A549 (cell line): ENCODE measurements around the gene RABGAP1. TPM values are rescaled to one million over a fixed set of nuclear protein-coding genes. Genes with fewer than 3 reads are reported as not detected.

Source experiments
- ATAC-seq, 2 experiments: fragments of 200-7000 bp in 1 of 2; fragments of >200 bp in 1 of 2; cut with Nextera tagmentation in 1 of 2; cut with Tn5 transposase in 1 of 2; 3 replicates each; pipeline versions ENCODE4 v1.8.0 to v1.9.1; 2018 to 2020; ENCODE audit warnings: mild to moderate bottlenecking in 1 of 2, moderate library complexity in 1 of 2
- CTCF ChIA-PET: fragments of 300-600 bp; sonication (Branson Sonifier 250); formaldehyde crosslinking; extraction: SDS; loops from one replicate; lab custom pipeline; 2021; ENCODE audit warnings: antibody characterized with exemption, inconsistent platforms; lab: Yijun Ruan, JAX
- POLR2A ChIA-PET: fragments of 350-600 bp; formaldehyde crosslinking; extraction: SDS; loops from one replicate; lab custom pipeline; 2021; ENCODE audit warnings: antibody characterized with exemption, inconsistent platforms; lab: Yijun Ruan, JAX
- DNase-seq, 2 experiments: peaks; one replicate each; pipeline versions ENCODE4 v3.0.0 to v3.0.0-alpha.2; 2011 to 2016; ENCODE audit warnings: low read depth in 1 of 2, low spot score in 1 of 2
- FAIRE-seq: peaks from 2 replicates; lab custom pipeline; 2011; peaks lifted over from hg19 to GRCh38; lab: Jason Lieb, UNC
- H3K27ac ChIP-seq, 2 experiments: fragments of >200 bp; sonication (Bioruptor Twin); formaldehyde crosslinking; 3 replicates each; pipeline ENCODE4 v1.5.1; 2016 to 2017
- H3K4me1 ChIP-seq: fragments of >200 bp; sonication (Bioruptor Twin); formaldehyde crosslinking; 3 replicates; pipeline ENCODE4 v1.6.1; 2016
- H3K4me2 ChIP-seq: fragments of >200 bp; sonication (Bioruptor Twin); formaldehyde crosslinking; 3 replicates; pipeline ENCODE4 v1.6.1; 2016
- H3K4me3 ChIP-seq: fragments of >200 bp; sonication (Bioruptor Twin); formaldehyde crosslinking; 3 replicates; pipeline ENCODE4 v1.5.1; 2016
- H3K9me3 ChIP-seq: fragments of >200 bp; sonication (Bioruptor Twin); formaldehyde crosslinking; 3 replicates; pipeline ENCODE4 v1.6.1; 2016
- CBX8 ChIP-seq: fragments of 200-600 bp; sonication (generic); IDR thresholded peaks from 2 replicates; pipeline ENCODE4 v1.6.1; 2016
- CHD4 ChIP-seq: fragments of 200-600 bp; sonication (generic); IDR thresholded peaks from 2 replicates; pipeline ENCODE4 v1.6.1; 2016; ENCODE audit warnings: antibody characterized with exemption, mild to moderate bottlenecking, borderline replicate concordance
- CTCF ChIP-seq: fragments of >200 bp; sonication (Bioruptor Twin); formaldehyde crosslinking; IDR thresholded peaks from 3 replicates; pipeline ENCODE4 v1.5.1; 2016
- EP300 ChIP-seq, 2 experiments: fragments of >200 bp; sonication (Bioruptor Twin); formaldehyde crosslinking; IDR thresholded peaks; 2 replicates in 1 of 2; 3 replicates in 1 of 2; pipeline ENCODE4 v1.6.1; 2016 to 2017
- FOSB ChIP-seq: fragments of 250-450 bp; sonication (Bioruptor Pico); IDR thresholded peaks from 2 replicates; pipeline ENCODE4 v1.5.0; 2020; ENCODE audit warnings: mild to moderate bottlenecking, moderate library complexity
- FOSL2 ChIP-seq, 2 experiments: fragments of 450-650 bp in 1 of 2; fragments of >200 bp in 1 of 2; sonication (Bioruptor Twin) in 1 of 2; formaldehyde crosslinking; IDR thresholded peaks; 2 replicates each; pipeline versions ENCODE4 v1.5.0 to v1.6.1; 2016 to 2020; ENCODE audit warnings: mild to moderate bottlenecking in 1 of 2, moderate library complexity in 1 of 2
- HOXA7 ChIP-seq: fragments of 250-450 bp; sonication (Bioruptor Pico); IDR thresholded peaks from 2 replicates; pipeline ENCODE4 v1.5.0; 2020; ENCODE audit warnings: mild to moderate bottlenecking, moderate library complexity
- HOXB5 ChIP-seq: fragments of 250-450 bp; sonication (Bioruptor Pico); IDR thresholded peaks from 2 replicates; pipeline ENCODE4 v1.5.0; 2020; ENCODE audit warnings: mild to moderate bottlenecking, moderate library complexity
- JUNB ChIP-seq: fragments of >200 bp; sonication (Bioruptor Twin); formaldehyde crosslinking; IDR thresholded peaks from 2 replicates; pipeline ENCODE4 v1.6.1; 2016
- MAFK ChIP-seq: fragments of 450-650 bp; IDR thresholded peaks from 2 replicates; pipeline ENCODE4 v1.6.1; 2014; ENCODE audit not compliant: partially characterized antibody
- MAX ChIP-seq: IDR thresholded peaks from 2 replicates; pipeline ENCODE4 v1.6.1; 2012
- MAZ ChIP-seq: fragments of 150-350 bp; IDR thresholded peaks from 2 replicates; pipeline ENCODE4 v1.6.1; 2014; ENCODE audit warnings: antibody characterized with exemption, low read depth, low read length, borderline replicate concordance
- PBX3 ChIP-seq: IDR thresholded peaks from 2 replicates; pipeline ENCODE4 v1.6.1; 2012
- RCOR1 ChIP-seq: fragments of 150-350 bp; IDR thresholded peaks from 2 replicates; pipeline ENCODE4 v1.6.1; 2014; ENCODE audit warnings: antibody characterized with exemption, low read length, low read depth
- RFX5 ChIP-seq: fragments of 450-650 bp; IDR thresholded peaks from 2 replicates; pipeline ENCODE4 v1.7.1; 2014; ENCODE audit warnings: antibody characterized with exemption, mild to moderate bottlenecking, moderate library complexity
- SREBF2 ChIP-seq: fragments of 450-650 bp; IDR thresholded peaks from 2 replicates; pipeline ENCODE4 v1.6.1; 2014; ENCODE audit warnings: mild to moderate bottlenecking, moderate library complexity
- ZC3H11A ChIP-seq: fragments of 450-650 bp; IDR thresholded peaks from 2 replicates; pipeline ENCODE4 v1.6.1; 2014; ENCODE audit warnings: antibody characterized with exemption, mild to moderate bottlenecking
- WGBS: methylation state at CpG from one replicate; pipeline ENCODE4 v1.1.6; 2017; ENCODE audit errors: missing lambda C conversion rate; 5-methylcytosine and 5-hydroxymethylcytosine counted together
- polyA plus RNA-seq, 4 experiments: library from polyadenylated mRNA; depleted of rRNA in 3 of 4; stranded (reverse); fragments of >200 nt; fragmentation: RNase III in 1 of 4; extraction: RNeasy Plus Mini Kit Qiagen cat#74134 plus additional on column Dnase treatment in 1 of 4; gene quantifications; 2 replicates in 3 of 4; 3 replicates in 1 of 4; pipeline ENCODE4 v1.2.3, GENCODE V29; 2011 to 2017

The RABGAP1 gene
- polyA plus RNA-seq, 2 of the 4 experiments (the other 2 are of a cell fraction): 17.5 to 39.9 TPM

- no peak for TF ChIP-seq MAZ
- TF ChIP-seq CTCF: no peak
- TF ChIP-seq PBX3: no peak
- no peak for TF ChIP-seq JUNB
- TF ChIP-seq FOSL2 (IDR thresholded peaks at IDR 0.05): no peak
- no peak for TF ChIP-seq FOSL2 (CRISPR knock-in tag; IDR thresholded peaks at IDR 0.05)
- no peak for TF ChIP-seq HOXA7 (CRISPR knock-in tag)
- TF ChIP-seq HOXB5 (CRISPR knock-in tag): no peak
- DNase-seq (no peak), FAIRE-seq (no peak), ATAC-seq (no peak)
- Histone ChIP-seq H3K27ac (no peak overlapping the region), H3K4me3 (no peak overlapping the region), H3K9me3 (peaks cover 8% of the 10 kb centered on the region; the same call in 2 of the 3 replicates), H3K4me2 (no peak overlapping the region), H3K4me1 (no peaks in the 10 kb centered on the region)
- 84% methylated on average over 1 of the region's 1 CpG for whole genome bisulfite sequencing
- POLR2A ChIA-PET: no interaction called here
- CTCF ChIA-PET: interaction anchor here (1.0 kb wide), 1 partner anchor 9 kb away, joined by 3 read pairs; no protein-coding TSS in a partner anchor
Measured at GRCh38 chr9:123039617-123040219, 98.9 kb downstream of the RABGAP1 start.

GRCh38 chr9:123040801-123041200, 100.0 kb downstream of the RABGAP1 start:
- TF ChIP-seq ZC3H11A (no peak), JUNB (no peak), RCOR1 (no peak), CHD4 (no peak), FOSB (CRISPR knock-in tag) (no peak), CBX8 (no peak), MAX (no peak), SREBF2 (no peak), PBX3 (no peak), RFX5 (no peak)
- TF ChIP-seq, all 56 proteins: peak for 0
- FAIRE-seq (no peak), DNase-seq (no peak), ATAC-seq (no peak)
- ChIA-PET CTCF (no interaction called here), POLR2A (no interaction called here)
- Histone ChIP-seq H3K4me3 (no peak overlapping the region), H3K9me3 (peaks cover 8% of the 10 kb centered on the region; the same call in 2 of the 3 replicates), H3K27ac (no peak overlapping the region), H3K4me2 (no peak overlapping the region), H3K4me1 (no peaks in the 10 kb centered on the region)
- 82% methylated on average over 1 of the region's 1 CpG for WGBS

- POLR2A ChIA-PET: no interaction called here
Measured at GRCh38 chr9:123041489-123041888, 100.7 kb downstream of the RABGAP1 start.

More at GRCh38 chr9:123041489-123041888, 100.7 kb downstream of the RABGAP1 start:
- H3K4me3 ChIP-seq: no peak overlapping the region
- no peaks in the 10 kb centered on the region for H3K4me1 ChIP-seq
- no peak overlapping the region for H3K27ac ChIP-seq
- CTCF ChIA-PET: no interaction called here
- H3K4me2 ChIP-seq: no peak overlapping the region
- 90% methylated on average over 2 of the region's 2 CpGs for WGBS
- peaks cover 8% of the 10 kb centered on the region; the same call in 2 of the 3 replicates for H3K9me3 ChIP-seq
- FAIRE-seq (no peak), ATAC-seq (no peak), DNase-seq (no peak)
- no peak for TF ChIP-seq EP300 (IDR thresholded peaks at IDR 0.05)
- peak; percentile 11 for TF ChIP-seq MAFK
